HCT116 (cell line): ENCODE results near the gene METTL1.

Experiments used
- CEBPB ChIP-seq: IDR thresholded peaks from 2 replicates; pipeline ENCODE4 v1.6.1; 2012; ENCODE audit warnings: low read depth
- CTCF ChIP-seq, 3 experiments: fragments of 200-600 bp in 1 of 3; sonication (generic) in 1 of 3; IDR thresholded peaks in 2 of 3; conservative IDR thresholded peaks in 1 of 3; 2 replicates each; pipeline ENCODE4 v1.5.1; 2012 to 2017; ENCODE audit warnings: low read depth in 2 of 3, low read length in 2 of 3, antibody characterized with exemption in 1 of 3, borderline replicate concordance in 1 of 3, control low read depth in 1 of 3, mild to moderate bottlenecking in 1 of 3, mixed read lengths in 1 of 3, mixed run types in 1 of 3, moderate library complexity in 1 of 3; ENCODE audit not compliant: insufficient read depth in 1 of 3
- MAX ChIP-seq: IDR thresholded peaks from 2 replicates; pipeline ENCODE4 v1.6.1; 2012
- POLR2A ChIP-seq: IDR thresholded peaks from 2 replicates; pipeline ENCODE4 v1.7.0; 2011; ENCODE audit warnings: borderline replicate concordance; ENCODE audit not compliant: insufficient read depth, insufficient read length; ENCODE audit errors: extremely low read depth
- POLR2AphosphoS5 ChIP-seq: IDR thresholded peaks from 2 replicates; pipeline ENCODE4 v1.6.1; 2011; ENCODE audit warnings: mild to moderate bottlenecking, low read depth, low read length, moderate library complexity
- RAD21 ChIP-seq: IDR thresholded peaks from 2 replicates; pipeline ENCODE4 v1.6.1; 2012; ENCODE audit warnings: low read depth, mild to moderate bottlenecking
- REST ChIP-seq: IDR thresholded peaks from 2 replicates; pipeline ENCODE4 v1.6.1; 2012; ENCODE audit warnings: low read depth
- SP1 ChIP-seq: IDR thresholded peaks from 2 replicates; pipeline ENCODE4 v1.6.1; 2012; ENCODE audit warnings: low read depth
- SRF ChIP-seq: IDR thresholded peaks from 2 replicates; pipeline ENCODE4 v1.6.1; 2012; ENCODE audit warnings: low read depth
- TCF7L2 ChIP-seq: IDR thresholded peaks from 2 replicates; pipeline ENCODE4 v1.7.0; 2011; ENCODE audit warnings: borderline replicate concordance, inconsistent platforms; ENCODE audit not compliant: insufficient read depth, insufficient read length; ENCODE audit errors: extremely low read depth
- YY1 ChIP-seq: IDR thresholded peaks from 2 replicates; pipeline ENCODE4 v1.6.1; 2011; ENCODE audit warnings: low read length, low read depth, moderate library complexity, mild to moderate bottlenecking; ENCODE audit not compliant: insufficient replicate concordance; ENCODE audit errors: extremely low read depth
- ZBTB33 ChIP-seq: IDR thresholded peaks from 2 replicates; pipeline ENCODE4 v1.6.1; 2011; ENCODE audit warnings: mild to moderate bottlenecking, low read length, moderate library complexity; ENCODE audit not compliant: insufficient replicate concordance; ENCODE audit errors: extremely low read depth
- ZNF274 ChIP-seq: fragments of 200-500 bp; sonication (Bioruptor generic); IDR thresholded peaks from 2 replicates; pipeline ENCODE4 v1.6.1; 2014; ENCODE audit warnings: mild to moderate bottlenecking, low read depth, low read length, inconsistent platforms

GRCh38 chr12:57813971-57814772 is 42.3 kb upstream of the METTL1 start:
- TF ChIP-seq SRF (no peak), REST (no peak), CTCF (IDR thresholded peaks at IDR 0.05 in 2 of 3, conservative IDR thresholded peaks at IDR 0.05 in 1 of 3; ENCODE audit: borderline replicate concordance in 1 of 3, insufficient read depth in 1 of 3, low read depth in 2 of 3, low read length in 2 of 3) (no peak), POLR2AphosphoS5 (no peak), MAX (no peak), RAD21 (no peak), SP1 (no peak), ZNF274 (no peak), YY1 (no peak), POLR2A (no peak), TCF7L2 (no peak), CEBPB (no peak), ZBTB33 (no peak)
